ENCODE data around the gene EFNA2.

DNA sequence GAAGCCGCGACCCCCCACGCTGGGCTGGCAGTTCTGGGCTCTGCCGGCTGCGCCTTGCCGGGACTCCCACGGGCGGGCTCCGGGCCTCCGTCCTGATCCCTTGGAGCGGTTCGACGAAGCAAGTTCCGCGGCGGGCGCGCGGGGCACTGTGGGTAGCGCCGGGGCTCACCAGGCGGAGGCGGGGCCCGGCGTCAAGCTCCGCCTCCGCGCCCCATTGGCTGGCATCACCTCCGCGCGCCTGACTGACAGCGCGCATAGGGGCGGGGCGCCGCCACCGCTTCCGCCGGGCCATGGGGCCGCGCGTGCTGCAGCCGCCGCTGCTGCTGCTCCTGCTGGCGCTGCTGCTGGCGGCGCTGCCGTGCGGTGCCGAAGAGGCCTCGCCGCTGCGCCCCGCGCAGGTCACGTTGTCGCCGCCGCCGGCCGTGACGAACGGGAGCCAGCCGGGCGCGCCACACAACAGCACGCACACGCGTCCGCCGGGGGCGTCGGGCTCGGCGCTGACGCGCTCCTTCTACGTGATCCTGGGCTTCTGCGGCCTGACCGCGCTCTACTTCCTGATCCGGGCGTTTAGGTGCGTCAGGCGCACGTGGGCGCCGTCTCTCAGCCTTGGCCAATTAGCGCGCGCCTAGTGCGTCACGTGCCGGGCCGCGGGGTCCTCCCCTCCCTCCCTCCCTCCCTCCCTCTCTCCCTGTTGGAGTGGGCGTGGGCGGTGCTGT, 10.3 kb upstream of the EFNA2 start, which contains the start of gene FAM174C:
- TF ChIP-seq, protein P1, sequence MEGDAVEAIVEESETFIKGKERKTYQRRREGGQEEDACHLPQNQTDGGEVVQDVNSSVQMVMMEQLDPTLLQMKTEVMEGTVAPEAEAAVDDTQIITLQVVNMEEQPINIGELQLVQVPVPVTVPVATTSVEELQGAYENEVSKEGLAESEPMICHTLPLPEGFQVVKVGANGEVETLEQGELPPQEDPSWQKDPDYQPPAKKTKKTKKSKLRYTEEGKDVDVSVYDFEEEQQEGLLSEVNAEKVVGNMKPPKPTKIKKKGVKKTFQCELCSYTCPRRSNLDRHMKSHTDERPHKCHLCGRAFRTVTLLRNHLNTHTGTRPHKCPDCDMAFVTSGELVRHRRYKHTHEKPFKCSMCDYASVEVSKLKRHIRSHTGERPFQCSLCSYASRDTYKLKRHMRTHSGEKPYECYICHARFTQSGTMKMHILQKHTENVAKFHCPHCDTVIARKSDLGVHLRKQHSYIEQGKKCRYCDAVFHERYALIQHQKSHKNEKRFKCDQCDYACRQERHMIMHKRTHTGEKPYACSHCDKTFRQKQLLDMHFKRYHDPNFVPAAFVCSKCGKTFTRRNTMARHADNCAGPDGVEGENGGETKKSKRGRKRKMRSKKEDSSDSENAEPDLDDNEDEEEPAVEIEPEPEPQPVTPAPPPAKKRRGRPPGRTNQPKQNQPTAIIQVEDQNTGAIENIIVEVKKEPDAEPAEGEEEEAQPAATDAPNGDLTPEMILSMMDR (IDR thresholded peaks at IDR 0.05) = peak in 2 of 5 experiments; percentile 51 to 55
- peak in 1 of 2 donors; percentile 88 for TF ChIP-seq POLR2A (IDR thresholded peaks at IDR 0.05)
